Pulmonary artery endothelial cell (primary cell): Measurements from ENCODE around the gene MAJIN. TPM values are rescaled to one million over a fixed set of nuclear protein-coding genes. Genes with fewer than 3 reads are reported as not detected.

Source experiments
- DNase-seq: peaks from one replicate; pipeline ENCODE4 v3.0.0-alpha.2; 2011; ENCODE audit warnings: low read depth, low spot score
- total RNA-seq: library from RNA; depleted of rRNA; stranded (reverse); fragments of >200 nt; gene quantifications from 2 replicates; pipeline ENCODE4 v1.2.3, GENCODE V29; 2014

MAJIN gene
- total RNA-seq, 1 donor from 2014 or later = not detected

DNA sequence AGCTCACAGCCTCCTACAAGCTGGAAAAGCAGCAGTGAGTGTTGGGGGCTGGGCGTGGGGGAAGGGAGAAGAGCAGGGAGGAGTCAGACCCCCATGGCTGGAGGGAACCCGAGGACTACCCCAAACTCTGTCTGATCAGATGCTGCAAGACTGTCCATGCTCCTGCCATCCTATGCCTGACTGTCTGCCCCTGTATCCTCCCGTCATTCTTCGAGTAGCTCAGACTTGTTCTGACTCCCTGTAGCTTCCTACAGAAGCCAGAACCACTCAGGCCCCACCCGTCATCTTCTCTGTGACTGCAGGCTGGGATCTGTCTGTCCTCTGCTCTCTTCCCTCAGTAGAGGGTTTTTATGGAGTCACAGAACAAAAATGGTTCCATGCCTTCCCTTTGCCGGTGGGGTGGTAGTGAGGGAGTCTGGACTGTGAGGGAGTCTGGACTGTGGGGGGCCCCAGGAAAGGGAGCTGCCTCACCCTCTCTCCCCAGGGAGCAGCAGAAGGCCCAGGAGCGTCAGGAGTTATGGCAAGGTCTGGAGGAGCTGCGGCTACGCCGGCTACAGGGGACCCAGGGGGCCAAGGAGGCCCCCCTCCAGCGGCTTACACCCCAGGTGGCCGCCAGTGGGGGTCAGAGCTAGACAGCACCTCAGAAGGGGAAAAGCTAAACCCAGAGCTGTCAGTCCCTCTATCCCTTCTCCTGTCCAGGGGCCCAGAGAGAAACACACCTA is 38.5 kb downstream of the MAJIN start:
- DNase-seq = no peak

DNA sequence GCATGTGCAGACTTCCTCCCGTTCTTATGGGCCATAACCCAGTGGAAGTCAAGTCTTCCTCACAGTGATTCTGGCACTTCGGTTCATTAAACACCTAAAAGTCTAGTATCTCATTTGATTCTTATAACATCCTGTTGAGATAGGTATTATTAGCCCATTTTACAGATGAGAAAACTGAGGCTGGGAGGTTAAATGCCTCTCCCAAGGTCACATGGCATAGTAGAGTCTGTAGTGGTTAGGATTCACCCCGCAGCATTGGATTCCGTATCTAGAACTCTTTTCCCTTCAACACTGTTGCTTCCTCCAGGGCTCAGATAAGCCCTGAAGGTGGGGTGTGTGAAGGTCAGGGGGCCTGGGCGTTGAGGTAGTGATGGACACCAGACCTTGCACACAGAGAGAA is 39.6 kb downstream of the MAJIN start:
- DNase-seq = no peak

DNA sequence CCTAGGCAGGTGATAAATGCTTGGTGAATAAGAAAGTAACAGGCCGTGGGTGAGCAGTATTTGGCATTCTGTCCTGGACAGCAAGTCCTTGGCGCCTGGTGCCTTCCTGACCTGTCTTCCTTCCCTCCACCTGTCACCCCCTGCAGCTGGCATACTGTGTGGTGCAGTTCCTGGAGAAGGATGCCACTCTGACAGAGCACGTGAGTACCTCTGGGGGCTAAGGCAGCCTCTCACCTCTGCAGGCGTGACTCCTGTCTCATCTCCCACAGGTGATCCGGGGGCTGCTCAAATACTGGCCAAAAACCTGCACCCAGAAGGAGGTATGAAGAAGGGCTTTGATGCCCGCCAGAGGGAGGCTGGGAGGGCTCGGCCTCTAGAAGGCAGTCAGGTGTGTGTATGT is 40.6 kb downstream of the MAJIN start:
- DNase-seq = no peak

DNA sequence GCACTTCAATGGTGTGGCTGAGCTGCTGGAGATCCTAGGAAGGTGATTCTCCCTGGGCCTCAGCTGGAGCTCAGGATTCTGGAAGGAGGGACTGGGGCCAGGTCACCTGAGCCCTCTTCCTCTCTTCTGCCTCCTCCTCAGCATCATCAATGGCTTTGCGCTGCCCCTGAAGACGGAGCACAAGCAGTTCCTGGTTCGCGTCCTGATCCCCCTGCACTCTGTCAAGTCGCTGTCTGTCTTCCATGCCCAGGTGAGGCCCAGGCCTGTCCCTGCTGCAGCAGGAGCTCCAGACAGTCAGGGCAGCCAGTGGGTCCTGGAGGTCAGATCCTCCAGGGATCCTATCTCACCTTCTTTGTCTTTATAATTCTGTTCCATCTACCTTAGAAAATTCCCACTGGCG is 41.6 kb downstream of the MAJIN start:
- no peak for DNase-seq

DNA sequence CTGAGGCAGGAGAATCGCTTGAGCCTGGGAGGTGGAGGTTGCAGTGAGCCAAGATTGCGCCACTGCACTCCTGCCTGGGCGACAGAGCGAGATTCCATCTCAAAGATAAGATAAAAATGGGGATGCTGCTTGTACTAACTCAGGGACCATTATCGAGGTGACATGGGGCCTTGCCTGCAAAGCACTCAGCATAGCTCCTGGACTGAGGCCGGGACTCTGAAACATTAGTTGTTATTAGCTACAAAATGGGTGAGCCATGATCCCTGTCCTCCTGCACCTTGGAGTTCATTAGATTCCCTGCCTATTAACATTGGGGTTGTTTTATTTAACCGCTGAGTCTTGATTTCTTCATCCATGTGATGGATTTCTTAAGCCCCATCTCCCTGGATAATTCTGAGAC is 42.3 kb downstream of the MAJIN start:
- DNase-seq = no peak

DNA sequence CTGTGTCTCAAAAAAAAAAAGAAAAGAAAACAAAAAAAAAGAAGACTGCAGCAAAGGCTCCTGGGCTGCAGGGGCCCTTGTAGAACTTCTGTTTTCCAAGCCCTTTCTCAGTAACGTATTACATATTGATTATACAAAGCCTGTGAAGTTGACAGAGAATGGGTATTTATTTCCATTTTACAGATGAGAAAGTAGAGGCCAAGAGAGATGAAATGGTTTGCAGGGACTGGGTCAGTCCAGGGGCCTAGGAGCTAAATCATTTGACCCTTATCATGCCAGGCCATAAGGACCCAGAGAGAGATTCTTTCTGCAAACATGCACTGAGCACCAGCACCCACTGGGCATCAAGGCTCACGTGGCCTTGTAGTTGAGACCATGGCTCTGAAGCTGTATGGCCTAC is 43.0 kb downstream of the MAJIN start:
- DNase-seq = no peak

DNA sequence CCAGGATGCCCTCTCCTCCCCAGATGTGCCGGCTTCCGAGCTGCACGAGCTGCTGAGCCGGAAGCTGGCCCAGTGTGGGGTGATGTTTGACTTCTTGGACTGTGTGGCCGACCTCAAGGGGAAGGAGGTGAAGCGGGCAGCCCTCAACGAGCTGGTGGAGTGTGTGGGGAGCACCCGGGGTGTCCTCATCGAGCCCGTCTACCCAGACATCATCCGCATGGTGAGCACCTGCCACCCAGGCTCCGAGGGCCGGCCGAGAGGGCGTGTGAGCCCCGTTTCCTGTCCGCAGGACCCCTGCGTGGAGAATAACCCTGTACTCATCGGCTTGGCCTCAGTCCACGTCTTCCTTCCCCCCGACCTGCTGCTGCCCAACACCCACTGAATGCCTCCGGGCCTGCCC is 45.2 kb downstream of the MAJIN start:
- DNase-seq = no peak

DNA sequence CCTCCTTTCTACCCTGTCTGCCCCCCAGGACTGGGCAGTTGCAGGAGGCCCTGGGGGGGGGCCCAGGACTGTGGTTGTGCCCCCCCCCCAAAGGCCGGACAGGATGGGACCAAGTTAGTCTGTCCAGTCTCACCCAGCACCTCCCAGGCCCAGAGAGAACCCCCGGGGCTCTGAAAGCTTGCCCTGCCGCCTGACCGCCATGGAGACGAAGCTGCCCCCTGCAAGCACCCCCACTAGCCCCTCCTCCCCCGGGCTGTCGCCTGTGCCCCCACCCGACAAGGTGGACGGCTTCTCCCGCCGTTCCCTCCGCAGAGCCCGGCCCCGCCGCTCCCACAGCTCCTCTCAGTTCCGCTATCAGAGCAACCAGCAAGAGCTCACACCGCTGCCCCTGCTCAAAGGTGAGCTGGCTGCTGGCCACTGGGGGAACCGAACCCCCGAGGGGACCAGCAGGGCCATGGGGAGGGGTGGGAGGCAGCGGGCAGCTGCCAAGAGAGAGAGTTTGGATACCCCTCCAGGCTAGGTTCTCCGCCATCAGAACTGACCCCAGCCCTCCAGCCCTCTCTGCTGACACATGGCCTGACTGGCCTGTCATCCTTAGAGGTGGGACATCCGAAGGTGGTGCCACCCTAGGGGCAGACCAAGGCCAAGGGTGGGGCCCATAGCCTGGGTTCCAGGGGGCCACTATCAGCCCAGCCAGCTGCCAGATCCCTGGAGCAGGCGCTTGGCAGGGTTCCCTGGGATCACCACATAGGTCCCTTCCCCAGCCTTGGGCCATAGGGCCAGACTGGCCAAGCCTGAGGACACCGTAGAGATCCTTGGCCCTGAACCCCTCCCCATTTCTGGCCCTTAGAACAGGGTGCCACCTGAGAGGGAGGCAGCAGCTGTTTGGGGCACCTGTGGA is 46.1 kb downstream of the MAJIN start:
- no peak for DNase-seq

DNA sequence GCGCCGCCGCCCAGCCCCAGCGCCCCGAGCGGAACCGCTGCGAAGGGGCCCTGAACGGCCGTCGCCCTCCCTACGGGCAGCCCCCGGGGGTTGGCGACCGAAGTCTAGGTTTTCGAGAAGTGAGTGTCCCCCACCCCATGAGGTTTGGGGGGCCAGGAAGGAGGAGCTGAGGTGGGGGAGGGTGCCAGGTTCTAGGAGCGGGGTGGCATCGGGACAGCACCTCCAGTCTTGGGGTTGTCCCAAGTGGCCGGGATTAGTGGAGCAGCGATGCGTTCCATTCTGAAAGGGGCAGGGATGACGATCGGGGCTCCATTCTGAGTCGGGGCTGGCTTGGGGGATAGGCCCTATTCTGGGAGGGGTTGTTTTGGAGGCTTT is 47.0 kb downstream of the MAJIN start:
- DNase-seq = no peak

DNA sequence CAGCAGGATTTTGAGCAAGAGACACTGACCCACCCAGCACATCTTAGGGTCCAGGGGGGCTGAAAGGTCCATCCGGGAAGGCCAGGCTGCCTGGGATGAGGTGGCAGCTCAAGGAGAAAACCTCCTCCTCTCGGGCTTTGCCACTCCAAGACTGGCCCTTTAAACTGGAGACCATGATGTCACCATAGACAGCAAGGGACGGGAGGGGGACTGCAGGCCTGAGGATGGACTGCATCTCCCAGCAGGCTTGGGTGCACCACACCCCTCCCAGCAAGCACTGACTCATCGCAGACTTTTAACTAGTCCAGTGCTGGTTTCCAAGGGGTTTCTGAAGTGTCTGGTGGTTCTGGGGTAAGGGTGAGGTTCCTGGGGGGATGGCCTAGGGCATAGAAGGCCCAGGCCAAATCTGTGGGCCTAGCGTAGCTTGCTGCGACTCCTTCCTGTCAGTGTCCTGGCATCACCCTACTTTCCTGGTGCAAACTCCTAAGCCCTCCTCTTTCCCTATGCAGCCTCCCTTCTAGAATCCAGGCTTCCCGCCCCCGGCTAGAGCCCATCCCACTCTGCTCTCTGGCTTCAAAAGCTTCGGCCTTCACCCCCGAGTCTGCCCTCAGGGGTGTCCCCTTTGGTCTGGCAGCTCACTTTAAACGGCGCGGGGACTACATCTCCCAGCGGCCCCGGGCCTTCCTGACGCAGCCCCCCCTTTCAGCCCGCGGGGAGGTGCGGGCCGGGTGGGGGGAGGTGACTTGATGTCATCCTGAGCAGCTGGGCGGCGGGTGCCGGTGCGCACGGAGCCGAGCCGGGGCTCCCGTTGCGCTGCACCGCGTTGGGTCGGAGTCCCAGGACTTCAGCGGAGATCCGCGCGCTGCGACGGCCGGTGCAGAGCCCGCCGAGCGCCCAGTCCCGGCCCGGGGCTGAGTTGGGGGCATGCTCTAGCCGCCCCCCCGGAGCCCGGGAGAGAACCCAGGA is 47.7 kb downstream of the MAJIN start, which contains the start of gene PPP2R5B:
TSS of gene PPP2R5B (plus strand) at position 746 of the 966 bp plus-strand sequence. CDS start 1,046 bp downstream, outside the sequence.
- peak; percentile 82 for DNase-seq

DNA sequence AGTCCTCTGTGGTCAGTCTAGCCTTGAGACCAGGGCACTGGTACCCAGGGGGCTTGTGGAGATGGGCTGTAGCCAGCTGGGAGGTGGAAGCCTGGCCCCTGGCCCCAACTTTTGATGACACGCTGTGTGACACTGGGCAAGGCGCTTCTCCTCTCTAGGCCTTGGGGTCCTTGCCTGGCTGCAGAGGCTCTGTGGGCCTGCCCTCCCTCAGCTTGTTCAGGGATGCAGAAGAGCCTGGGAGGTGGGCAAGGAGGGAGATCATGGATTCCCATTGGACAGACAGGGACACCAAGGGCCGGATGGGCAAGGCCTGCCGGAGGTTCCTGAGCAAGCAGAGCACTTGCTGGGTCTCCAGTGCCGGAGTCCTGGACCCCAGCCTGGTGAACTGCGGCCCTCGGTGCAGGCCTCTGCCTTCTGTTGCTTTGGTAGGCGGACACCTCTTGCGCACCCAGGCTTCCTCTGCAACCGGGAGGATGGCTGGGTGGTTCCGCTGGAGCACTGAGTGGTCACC is 48.7 kb downstream of the MAJIN start:
- no peak for DNase-seq

DNA sequence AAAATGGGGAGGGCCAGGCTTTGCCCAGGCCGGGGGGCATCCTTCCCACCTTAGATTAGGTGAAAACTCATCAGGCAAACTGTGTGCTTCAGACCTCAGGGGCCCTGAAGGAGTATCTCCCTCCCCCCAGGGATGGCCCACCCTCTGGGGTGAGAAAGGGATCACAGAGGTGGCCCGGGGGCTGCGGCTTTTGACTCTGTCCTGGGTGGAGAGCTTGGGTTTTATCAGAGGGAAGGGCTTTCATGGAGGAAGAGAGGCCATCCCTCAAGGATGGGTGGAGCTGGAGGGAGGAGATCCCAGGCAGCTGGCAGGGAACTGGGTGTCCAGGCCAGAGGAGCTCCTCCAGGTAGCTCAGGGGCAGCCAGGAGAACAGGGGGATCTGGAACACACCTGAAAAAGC is 50.5 kb downstream of the MAJIN start:
- no peak for DNase-seq

DNA sequence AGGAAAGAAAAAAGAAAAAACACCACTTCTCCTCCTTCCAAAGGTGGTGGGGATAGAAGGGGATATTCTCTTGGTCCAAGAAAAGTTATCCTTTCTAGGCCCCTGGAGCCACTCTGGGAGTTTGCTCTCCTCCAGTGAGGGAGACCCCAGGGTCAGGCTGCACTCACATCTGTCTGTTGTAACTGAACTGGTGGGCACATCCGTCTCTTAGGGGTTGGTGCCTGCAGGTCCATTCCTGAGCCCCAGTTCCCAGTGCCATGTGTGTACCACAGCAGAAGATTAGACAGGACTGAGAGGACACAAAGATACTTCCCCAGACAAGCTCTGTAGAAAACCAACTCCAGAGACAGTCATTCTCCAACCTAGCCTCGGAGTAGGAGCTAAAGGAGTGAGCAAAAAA is 51.8 kb downstream of the MAJIN start:
- no peak for DNase-seq

DNA sequence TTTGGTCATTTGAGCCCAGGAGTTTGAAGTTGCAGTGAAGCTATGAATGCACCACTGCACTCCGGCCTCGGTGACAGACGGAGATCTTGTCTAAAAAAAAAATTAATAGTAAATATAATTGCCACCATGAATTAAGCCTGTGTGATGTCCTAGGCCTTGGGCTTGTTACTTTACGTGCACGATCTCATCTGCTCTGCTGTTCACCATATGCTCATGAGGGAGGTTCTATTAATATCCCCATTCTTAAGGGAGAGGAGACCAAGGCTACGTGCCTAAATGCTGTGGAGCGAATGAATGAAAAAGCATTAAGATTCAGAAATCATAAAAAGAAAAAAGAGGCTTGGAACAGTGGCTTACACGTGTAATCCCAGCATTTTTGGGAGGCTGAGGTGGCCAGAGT is 52.3 kb downstream of the MAJIN start:
- no peak for DNase-seq

DNA sequence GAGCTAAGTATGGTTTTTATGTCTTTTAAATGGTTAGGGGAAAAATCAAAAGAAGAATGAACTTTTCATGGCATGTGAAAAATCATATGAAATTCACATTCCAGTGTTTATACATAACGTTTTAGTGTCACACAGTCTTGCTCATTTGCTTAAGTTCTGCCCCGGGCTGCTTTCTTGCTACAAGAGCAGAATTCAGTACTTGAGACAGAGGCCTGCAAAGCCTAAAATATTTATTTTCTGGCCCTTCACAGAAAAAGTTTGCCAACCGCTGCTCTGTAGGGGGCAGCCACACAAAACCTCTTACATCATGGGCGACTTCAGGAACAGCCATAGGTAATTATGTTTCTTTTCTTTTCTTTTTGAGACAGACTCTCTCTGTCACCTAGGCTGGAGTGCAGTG is 53.9 kb downstream of the MAJIN start:
- no peak for DNase-seq

DNA sequence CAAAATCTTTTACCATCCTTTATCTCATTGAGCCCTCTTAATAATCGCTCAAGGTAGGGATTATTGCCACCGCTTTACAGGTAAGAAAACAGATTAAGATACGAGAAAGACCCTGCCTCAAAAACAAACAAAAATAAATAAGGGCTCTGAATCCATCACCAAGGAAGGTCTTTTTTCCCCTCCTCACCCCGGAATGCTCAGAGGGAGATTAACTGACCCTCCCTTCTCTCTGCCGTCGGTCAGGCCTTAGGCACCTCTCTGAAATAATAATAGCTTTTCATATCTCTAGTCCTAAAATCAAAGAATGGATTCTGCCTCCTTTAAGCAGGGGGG is 54.3 kb downstream of the MAJIN start:
- DNase-seq = no peak

DNA sequence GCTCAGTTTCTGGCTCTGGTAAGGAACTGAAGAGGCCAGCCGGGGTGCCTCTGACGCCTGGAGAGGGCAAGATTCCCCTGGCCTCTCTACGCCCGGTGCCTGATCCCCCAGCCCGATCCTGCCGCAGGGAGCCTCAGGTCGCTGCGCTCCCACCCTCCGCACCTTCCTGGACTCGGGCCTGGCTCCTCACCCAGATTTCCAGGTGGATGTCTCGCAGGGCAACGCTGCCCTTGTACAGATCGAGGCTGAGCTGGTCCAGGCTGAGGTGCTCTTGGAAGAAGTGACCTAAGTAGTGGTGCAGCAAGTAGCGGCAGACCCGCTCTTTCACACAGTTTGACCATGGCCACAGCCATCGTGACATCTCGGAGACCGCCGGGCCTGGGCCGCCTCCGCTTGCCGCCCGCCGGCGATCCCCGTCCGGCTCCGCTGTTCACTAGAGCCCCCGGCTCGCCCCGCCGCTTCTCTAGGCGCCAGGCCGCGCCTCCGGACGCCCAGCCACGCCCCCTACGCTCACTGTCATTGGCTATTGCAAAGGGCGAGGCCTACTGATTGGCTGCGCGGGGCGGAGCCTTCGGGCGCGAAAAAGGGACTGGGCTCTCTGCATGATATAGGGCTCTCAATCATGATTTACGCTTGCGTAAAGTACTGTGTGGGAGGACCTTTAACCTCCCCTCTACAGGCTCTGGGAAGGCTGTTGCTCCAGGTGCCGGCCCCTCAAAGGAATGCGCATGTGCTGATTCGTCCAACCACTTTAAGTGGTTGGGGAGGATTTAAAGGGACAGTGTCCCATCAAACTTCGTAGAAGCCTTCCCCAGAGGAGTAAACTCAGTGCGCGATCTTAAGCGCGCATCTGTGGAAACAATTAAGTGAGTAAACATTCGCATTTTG is 54.9 kb downstream of the MAJIN start, which contains the start of gene ATG2A:
TSS of gene ATG2A (minus strand) at position 435 of the 888 bp plus-strand sequence. CDS start at position 361, 74 bp downstream.
- DNase-seq = peak; percentile 99

DNA sequence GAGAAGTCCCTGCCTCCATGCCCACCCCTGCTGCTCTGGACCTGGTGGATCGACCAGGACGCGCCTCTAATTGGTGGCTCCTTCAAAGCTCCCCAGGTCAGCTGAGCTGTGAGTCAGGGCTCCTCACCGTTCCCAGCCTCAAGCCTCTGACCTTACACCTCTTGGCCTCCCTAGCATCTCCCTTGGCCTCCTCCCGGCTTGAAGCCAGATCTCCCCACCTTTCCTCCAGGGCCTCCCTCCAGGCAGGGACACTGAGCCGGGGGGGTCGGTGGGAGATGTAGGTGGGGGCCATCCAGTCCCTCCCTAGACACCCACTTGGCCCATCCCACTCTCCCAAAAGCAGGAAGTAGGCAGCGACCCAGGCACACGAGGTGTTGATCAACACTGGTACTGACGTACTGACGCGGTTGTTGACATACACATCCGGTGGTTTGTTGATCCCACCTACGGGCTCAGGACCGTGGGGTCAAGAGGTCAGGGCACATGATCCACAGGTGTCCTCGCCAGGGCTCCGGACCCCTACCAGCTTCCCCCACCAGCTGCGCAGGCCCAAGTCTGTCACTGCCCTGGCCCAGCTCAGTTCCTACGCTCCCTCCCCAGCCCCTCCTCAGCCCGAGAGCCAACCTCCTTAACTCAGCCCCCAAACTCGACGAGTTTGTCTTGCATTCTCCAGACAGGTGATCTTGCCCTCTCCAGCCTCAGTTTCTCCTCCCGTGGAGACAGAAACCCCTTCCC is 55.7 kb downstream of the MAJIN start:
- no peak for DNase-seq

DNA sequence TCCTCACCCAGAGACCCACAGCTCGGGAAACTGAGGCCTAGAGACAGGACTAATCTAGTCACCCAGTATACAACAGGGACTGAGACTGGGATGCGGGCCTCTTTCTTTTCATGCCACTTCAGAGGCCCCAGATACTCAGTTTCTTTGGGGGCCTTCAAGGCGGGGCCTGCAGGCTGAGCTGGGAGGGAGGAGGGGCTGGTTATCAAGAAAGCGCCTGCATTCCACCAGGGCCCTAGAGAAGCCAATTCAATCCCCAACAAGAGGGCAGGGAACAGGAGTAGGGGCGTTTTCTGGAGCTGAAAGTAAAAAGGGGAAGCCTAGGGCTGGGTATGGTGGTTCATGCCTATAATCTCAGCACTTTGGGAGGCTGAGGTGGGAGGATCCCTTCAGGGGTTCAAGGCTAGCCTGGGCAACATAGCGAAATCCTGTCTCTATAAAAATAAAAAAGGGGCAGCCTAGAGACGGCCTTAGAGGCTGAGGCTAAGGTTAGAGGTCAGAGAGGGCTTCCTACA is 56.5 kb downstream of the MAJIN start:
- no peak for DNase-seq
